Measurements from ENCODE around the gene SLC26A3.

Gene SLC26A3

DNA sequence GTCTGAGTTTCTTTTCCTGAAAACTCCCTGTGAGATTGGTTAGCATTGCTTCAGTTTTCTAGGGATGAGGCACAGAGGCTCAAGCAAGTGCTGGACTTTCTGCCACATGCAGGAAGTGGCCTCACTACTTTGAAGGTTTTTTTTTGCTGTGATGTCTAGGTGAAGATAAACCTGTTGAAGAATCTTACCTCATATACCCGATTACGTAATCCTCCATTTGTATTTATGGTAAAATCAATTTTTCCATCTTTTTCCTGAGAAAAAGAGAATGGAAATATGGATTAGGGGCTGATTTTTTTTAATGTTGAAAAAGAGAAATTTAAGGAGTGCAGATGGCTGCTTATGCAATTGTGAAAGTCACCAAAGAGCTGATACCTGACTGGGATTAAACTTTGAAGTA lies 35.6 kb downstream of the SLC26A3 start:
- Histone ChIP-seq H3K9ac (ENCODE audit: low read length) (no peak overlapping the region), H3K4me1 (ENCODE audit: insufficient read depth, low read length, severe bottlenecking) (no peaks in the 10 kb centered on the region), H4K20me1 (ENCODE audit: insufficient read depth, low read length) (no peaks in the 10 kb centered on the region), H3K27ac (ENCODE audit: low read depth, low read length, poor library complexity, severe bottlenecking) (no peak overlapping the region), H3K9me3 (ENCODE audit: low read length) (no peaks in the 10 kb centered on the region), H3K79me2 (ENCODE audit: insufficient read depth, low read length) (no peaks in the 10 kb centered on the region), H3K4me2 (ENCODE audit: low read length) (no peak overlapping the region), H2AFZ (ENCODE audit: low read length) (no peak overlapping the region), H3K9me2 (ENCODE audit: low read depth, low read length) (no peaks in the 10 kb centered on the region), H3F3A (ENCODE audit: insufficient read depth, low read length) (no peaks in the 10 kb centered on the region; the same call in 1 of the 2 replicates), H3K27me3 (ENCODE audit: insufficient read depth, low read length) (no peaks in the 10 kb centered on the region), H3K4me3 (ENCODE audit: low read depth, low read length, poor library complexity, severe bottlenecking) (no peak overlapping the region), H3K36me3 (ENCODE audit: insufficient read depth, low read length) (no peaks in the 10 kb centered on the region)
- TF ChIP-seq, protein P1, sequence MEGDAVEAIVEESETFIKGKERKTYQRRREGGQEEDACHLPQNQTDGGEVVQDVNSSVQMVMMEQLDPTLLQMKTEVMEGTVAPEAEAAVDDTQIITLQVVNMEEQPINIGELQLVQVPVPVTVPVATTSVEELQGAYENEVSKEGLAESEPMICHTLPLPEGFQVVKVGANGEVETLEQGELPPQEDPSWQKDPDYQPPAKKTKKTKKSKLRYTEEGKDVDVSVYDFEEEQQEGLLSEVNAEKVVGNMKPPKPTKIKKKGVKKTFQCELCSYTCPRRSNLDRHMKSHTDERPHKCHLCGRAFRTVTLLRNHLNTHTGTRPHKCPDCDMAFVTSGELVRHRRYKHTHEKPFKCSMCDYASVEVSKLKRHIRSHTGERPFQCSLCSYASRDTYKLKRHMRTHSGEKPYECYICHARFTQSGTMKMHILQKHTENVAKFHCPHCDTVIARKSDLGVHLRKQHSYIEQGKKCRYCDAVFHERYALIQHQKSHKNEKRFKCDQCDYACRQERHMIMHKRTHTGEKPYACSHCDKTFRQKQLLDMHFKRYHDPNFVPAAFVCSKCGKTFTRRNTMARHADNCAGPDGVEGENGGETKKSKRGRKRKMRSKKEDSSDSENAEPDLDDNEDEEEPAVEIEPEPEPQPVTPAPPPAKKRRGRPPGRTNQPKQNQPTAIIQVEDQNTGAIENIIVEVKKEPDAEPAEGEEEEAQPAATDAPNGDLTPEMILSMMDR (IDR thresholded peaks at IDR 0.05; ENCODE audit: low read length), result no peak
- TF ChIP-seq EZH2 (IDR thresholded peaks at IDR 0.05; ENCODE audit: borderline replicate concordance, low read length), result no peak

DNA sequence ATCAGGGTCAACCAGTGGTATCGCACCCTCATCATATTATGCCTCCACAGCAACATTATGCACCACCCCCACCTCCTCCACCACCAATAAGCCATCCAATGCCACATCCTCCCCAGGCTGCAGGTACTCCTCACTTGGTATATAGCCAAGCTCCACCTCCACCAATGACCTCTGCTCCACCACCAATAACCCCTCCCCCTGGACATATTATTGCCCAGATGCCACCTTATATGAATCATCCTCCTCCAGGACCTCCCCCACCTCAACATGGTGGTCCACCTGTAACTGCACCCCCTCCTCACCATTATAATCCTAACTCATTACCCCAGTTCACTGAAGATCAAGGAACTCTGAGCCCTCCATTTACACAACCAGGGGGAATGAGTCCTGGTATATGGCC lies 44.4 kb downstream of the SLC26A3 start:
- no peaks in the 10 kb centered on the region for H3K9me3 ChIP-seq (ENCODE audit: low read length)
- no peaks in the 10 kb centered on the region; the same call in 1 of the 2 replicates for H3F3A ChIP-seq (ENCODE audit: insufficient read depth, low read length)
- H4K20me1 ChIP-seq (ENCODE audit: insufficient read depth, low read length), result no peaks in the 10 kb centered on the region
- H3K4me2 ChIP-seq (ENCODE audit: low read length), result no peak overlapping the region
- H3K27ac ChIP-seq (ENCODE audit: low read depth, low read length, poor library complexity, severe bottlenecking), result no peak overlapping the region
- no peak overlapping the region for H2AFZ ChIP-seq (ENCODE audit: low read length)
- TF ChIP-seq EZH2 (IDR thresholded peaks at IDR 0.05; ENCODE audit: borderline replicate concordance, low read length), result no peak
- TF ChIP-seq, protein P1 (IDR thresholded peaks at IDR 0.05; ENCODE audit: low read length), result no peak
- H3K4me3 ChIP-seq (ENCODE audit: low read depth, low read length, poor library complexity, severe bottlenecking), result no peak overlapping the region
- no peaks in the 10 kb centered on the region for H3K79me2 ChIP-seq (ENCODE audit: insufficient read depth, low read length)
- no peaks in the 10 kb centered on the region for H3K9me2 ChIP-seq (ENCODE audit: low read depth, low read length)
- H3K36me3 ChIP-seq (ENCODE audit: insufficient read depth, low read length), result peaks cover 70% of the 10 kb centered on the region
- no peaks in the 10 kb centered on the region for H3K27me3 ChIP-seq (ENCODE audit: insufficient read depth, low read length)
- H3K4me1 ChIP-seq (ENCODE audit: insufficient read depth, low read length, severe bottlenecking), result no peaks in the 10 kb centered on the region
- H3K9ac ChIP-seq (ENCODE audit: low read length), result no peak overlapping the region

DNA sequence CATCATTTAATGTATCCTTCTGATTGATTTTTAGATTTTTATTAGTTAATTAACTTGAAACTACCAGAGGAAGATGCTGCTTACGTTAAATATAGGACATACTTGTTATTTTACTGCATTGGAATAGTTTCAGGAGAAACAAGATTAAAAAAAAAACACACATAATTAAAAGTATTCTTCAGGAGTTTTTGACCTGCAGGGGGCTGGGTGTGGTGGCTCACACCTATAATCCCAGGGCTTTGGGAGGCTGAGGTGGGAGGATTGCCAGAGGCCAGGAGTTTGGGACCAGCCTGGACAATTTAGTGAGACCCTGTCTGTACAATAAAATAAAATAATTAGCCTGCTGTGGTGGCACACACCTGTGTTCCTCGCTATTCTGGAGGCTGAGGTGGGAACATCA lies 48.4 kb downstream of the SLC26A3 start:
- Histone ChIP-seq H3K9ac (ENCODE audit: low read length) (no peak overlapping the region), H3K9me3 (ENCODE audit: low read length) (no peaks in the 10 kb centered on the region), H2AFZ (ENCODE audit: low read length) (no peak overlapping the region), H4K20me1 (ENCODE audit: insufficient read depth, low read length) (no peaks in the 10 kb centered on the region), H3K9me2 (ENCODE audit: low read depth, low read length) (no peaks in the 10 kb centered on the region), H3K36me3 (ENCODE audit: insufficient read depth, low read length) (peaks cover 94% of the 10 kb centered on the region), H3K4me1 (ENCODE audit: insufficient read depth, low read length, severe bottlenecking) (no peaks in the 10 kb centered on the region), H3K79me2 (ENCODE audit: insufficient read depth, low read length) (0 out of 2 replicates have a peak, but pooled peaks cover 9% of the 10 kb centered on the region), H3K4me3 (ENCODE audit: low read depth, low read length, poor library complexity, severe bottlenecking) (no peak overlapping the region), H3K27me3 (ENCODE audit: insufficient read depth, low read length) (no peaks in the 10 kb centered on the region), H3K4me2 (ENCODE audit: low read length) (no peak overlapping the region), H3K27ac (ENCODE audit: low read depth, low read length, poor library complexity, severe bottlenecking) (no peak overlapping the region), H3F3A (ENCODE audit: insufficient read depth, low read length) (no peaks in the 10 kb centered on the region)
- TF ChIP-seq, protein P1 (IDR thresholded peaks at IDR 0.05; ENCODE audit: low read length), result no peak
- no peak for TF ChIP-seq EZH2 (IDR thresholded peaks at IDR 0.05; ENCODE audit: borderline replicate concordance, low read length)

Measured in OCI-LY1 (cell line).